Measurements from ENCODE around the gene FOXP1.

DNA sequence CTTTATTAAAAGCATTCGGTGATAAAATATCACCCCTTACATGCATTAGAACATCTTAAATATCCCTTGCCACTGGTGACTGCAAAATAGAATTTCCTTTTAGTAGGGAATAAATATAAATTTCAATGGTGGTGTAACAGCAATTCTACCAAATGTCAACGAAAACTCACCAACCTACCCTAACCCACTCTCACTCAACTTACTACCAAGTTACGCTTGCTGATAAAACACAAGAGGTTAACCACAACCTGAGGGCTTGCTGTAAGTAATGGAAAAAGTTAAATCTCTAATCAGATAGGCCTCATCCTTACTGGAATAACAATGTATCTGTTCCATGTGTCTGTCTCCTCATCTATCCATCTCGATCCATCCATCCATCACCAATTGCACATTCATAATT lies 274.7 kb downstream of the FOXP1 start:
- TF ChIP-seq, protein P1, sequence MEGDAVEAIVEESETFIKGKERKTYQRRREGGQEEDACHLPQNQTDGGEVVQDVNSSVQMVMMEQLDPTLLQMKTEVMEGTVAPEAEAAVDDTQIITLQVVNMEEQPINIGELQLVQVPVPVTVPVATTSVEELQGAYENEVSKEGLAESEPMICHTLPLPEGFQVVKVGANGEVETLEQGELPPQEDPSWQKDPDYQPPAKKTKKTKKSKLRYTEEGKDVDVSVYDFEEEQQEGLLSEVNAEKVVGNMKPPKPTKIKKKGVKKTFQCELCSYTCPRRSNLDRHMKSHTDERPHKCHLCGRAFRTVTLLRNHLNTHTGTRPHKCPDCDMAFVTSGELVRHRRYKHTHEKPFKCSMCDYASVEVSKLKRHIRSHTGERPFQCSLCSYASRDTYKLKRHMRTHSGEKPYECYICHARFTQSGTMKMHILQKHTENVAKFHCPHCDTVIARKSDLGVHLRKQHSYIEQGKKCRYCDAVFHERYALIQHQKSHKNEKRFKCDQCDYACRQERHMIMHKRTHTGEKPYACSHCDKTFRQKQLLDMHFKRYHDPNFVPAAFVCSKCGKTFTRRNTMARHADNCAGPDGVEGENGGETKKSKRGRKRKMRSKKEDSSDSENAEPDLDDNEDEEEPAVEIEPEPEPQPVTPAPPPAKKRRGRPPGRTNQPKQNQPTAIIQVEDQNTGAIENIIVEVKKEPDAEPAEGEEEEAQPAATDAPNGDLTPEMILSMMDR (conservative IDR thresholded peaks at IDR 0.05 in 1 of 2, IDR thresholded peaks at IDR 0.05 in 1 of 2; ENCODE audit: extremely low read depth in 1 of 2, insufficient read depth in 1 of 2, low read depth in 1 of 2, low read length in 2 of 2), result no peak
- TF ChIP-seq EZH2 (IDR thresholded peaks at IDR 0.05; ENCODE audit: borderline replicate concordance, low read length), result no peak

Data from mammary epithelial cell (primary cell).